SK-N-SH (cell line): ENCODE measurements around the gene TSPYL4. TPM values are rescaled to one million over a fixed set of nuclear protein-coding genes. Genes with fewer than 3 reads are reported as not detected.

Experiments used
- CTCF ChIA-PET: fragments of 300-600, 350-600 bp; formaldehyde crosslinking; extraction: SDS; loops from one replicate; lab custom pipeline; 2021; lab: Yijun Ruan, JAX
- POLR2A ChIA-PET: fragments of 350-600 bp; sonication (Branson Sonifier 250); formaldehyde crosslinking; extraction: SDS; loops from one replicate; lab custom pipeline; 2020; ENCODE audit warnings: antibody characterized with exemption, inconsistent platforms; lab: Yijun Ruan, JAX
- DNase-seq: peaks from one replicate; pipeline ENCODE4 v3.0.0; 2012
- H2AFZ ChIP-seq: fragments of 200-600 bp; sonication (generic); 2 replicates; pipeline ENCODE4 v1.8.1; 2016; ENCODE audit warnings: antibody characterized with exemption, mild to moderate bottlenecking, low read depth
- H3F3A ChIP-seq: fragments of 200-600 bp; sonication (generic); replicated peaks from 2 replicates; pipeline ENCODE3; 2016; ENCODE audit warnings: antibody characterized with exemption, mild to moderate bottlenecking; ENCODE audit not compliant: insufficient read depth
- H3K27ac ChIP-seq, 2 experiments: fragments of 200-500 bp in 1 of 2; fragments of 200-600 bp in 1 of 2; sonication (Bioruptor generic) in 1 of 2; sonication (generic), shearing (Covaris generic) in 1 of 2; 2 replicates each; pipeline versions ENCODE4 v1.5.1 to v1.6.1; 2014 to 2016; ENCODE audit warnings: low read depth in 2 of 2, inconsistent platforms in 1 of 2, low read length in 1 of 2, mild to moderate bottlenecking in 1 of 2, mixed read lengths in 1 of 2
- H3K27me3 ChIP-seq: fragments of 200-600 bp; sonication (generic), shearing (Covaris generic); 2 replicates; pipeline ENCODE4 v1.6.1; 2016; ENCODE audit warnings: mixed run types; ENCODE audit not compliant: insufficient read depth
- H3K36me3 ChIP-seq, 2 experiments: fragments of 200-500 bp in 1 of 2; fragments of 200-600 bp in 1 of 2; sonication (Bioruptor generic) in 1 of 2; sonication (generic) in 1 of 2; replicated peaks in 1 of 2; 2 replicates each; pipeline versions ENCODE3 to v1.5.1; 2014 to 2016; ENCODE audit warnings: low read length in 1 of 2, mild to moderate bottlenecking in 1 of 2; ENCODE audit not compliant: insufficient read depth in 2 of 2, control insufficient read depth in 1 of 2
- H3K4me1 ChIP-seq, 2 experiments: fragments of 200-500 bp in 1 of 2; fragments of 200-600 bp in 1 of 2; sonication (Bioruptor generic) in 1 of 2; sonication (generic), shearing (Covaris generic) in 1 of 2; 2 replicates each; pipeline versions ENCODE4 v1.5.1 to v1.6.1; 2014 to 2016; ENCODE audit warnings: low read depth in 1 of 2, low read length in 1 of 2, mixed run types in 1 of 2; ENCODE audit not compliant: insufficient read depth in 2 of 2, control insufficient read depth in 1 of 2
- H3K4me2 ChIP-seq: fragments of 200-600 bp; sonication (generic), shearing (Covaris generic); 2 replicates; pipeline ENCODE4 v1.6.1; 2017; ENCODE audit warnings: mixed run types
- H3K4me3 ChIP-seq, 2 experiments: fragments of 200-500 bp in 1 of 2; fragments of 200-600 bp in 1 of 2; sonication (Bioruptor generic) in 1 of 2; sonication (generic), shearing (Covaris generic) in 1 of 2; 2 replicates each; pipeline versions ENCODE4 v1.5.1 to v1.8.1; 2014 to 2016; ENCODE audit warnings: low read depth in 2 of 2, inconsistent platforms in 1 of 2, low read length in 1 of 2, mild to moderate bottlenecking in 1 of 2, mixed read lengths in 1 of 2, moderate library complexity in 1 of 2
- H3K79me2 ChIP-seq: fragments of 200-600 bp; sonication (generic); 2 replicates; pipeline ENCODE4 v1.8.1; 2017; ENCODE audit warnings: mild to moderate bottlenecking; ENCODE audit not compliant: insufficient read depth
- H3K9ac ChIP-seq: fragments of 200-600 bp; sonication (generic); 2 replicates; pipeline ENCODE4 v1.6.1; 2017; ENCODE audit warnings: mixed run types
- H3K9me2 ChIP-seq: fragments of 200-600 bp; sonication (generic); 2 replicates; pipeline ENCODE4 v1.6.1; 2017; ENCODE audit warnings: mixed run types
- H3K9me3 ChIP-seq: fragments of 200-600 bp; sonication (generic); 2 replicates; pipeline ENCODE4 v1.6.1; 2017; ENCODE audit warnings: mixed run types, mild to moderate bottlenecking, moderate library complexity
- H4K20me1 ChIP-seq: fragments of 200-600 bp; sonication (generic); 2 replicates; pipeline ENCODE4 v1.6.1; 2017; ENCODE audit warnings: mild to moderate bottlenecking, mixed run types; ENCODE audit not compliant: insufficient read depth
- CTCF ChIP-seq: fragments of 200-600 bp; sonication (generic); IDR thresholded peaks from 2 replicates; pipeline ENCODE4 v1.6.1; 2017; ENCODE audit warnings: antibody characterized with exemption, mild to moderate bottlenecking, moderate library complexity
- EZH2phosphoT487 ChIP-seq: fragments of 200-600 bp; sonication (generic); IDR thresholded peaks from 2 replicates; pipeline ENCODE4 v1.6.1; 2017; ENCODE audit warnings: low read depth, mixed run types, mild to moderate bottlenecking, antibody characterized with exemption, moderate library complexity, borderline replicate concordance
- FOSL2 ChIP-seq: IDR thresholded peaks from 2 replicates; pipeline ENCODE4 v1.4.0; 2012; ENCODE audit warnings: low read depth, mild to moderate bottlenecking, moderate library complexity, borderline replicate concordance
- GATA2 ChIP-seq: sonication (generic); formaldehyde crosslinking; IDR thresholded peaks from 2 replicates; pipeline ENCODE4 v1.5.0; 2020; ENCODE audit warnings: mild to moderate bottlenecking, missing genetic modification reagents
- JUND ChIP-seq: IDR thresholded peaks from 2 replicates; pipeline ENCODE4 v1.4.0; 2012
- MAX ChIP-seq: IDR thresholded peaks from 2 replicates; pipeline ENCODE4 v1.4.0; 2012; ENCODE audit warnings: low read depth
- MEF2A ChIP-seq: IDR thresholded peaks from 2 replicates; pipeline ENCODE4 v1.4.0; 2012; ENCODE audit warnings: low read depth, borderline replicate concordance
- MXI1 ChIP-seq: IDR thresholded peaks from 2 replicates; pipeline ENCODE4 v1.6.1; 2012; ENCODE audit warnings: mild to moderate bottlenecking, low read depth, low read length, improper control_type of control experiment
- PBX3 ChIP-seq: IDR thresholded peaks from 2 replicates; pipeline ENCODE4; 2012
- POLR2AphosphoS5 ChIP-seq: IDR thresholded peaks from 2 replicates; pipeline ENCODE4 v1.6.1; 2012; ENCODE audit warnings: low read depth, low read length
- REST ChIP-seq: IDR thresholded peaks from 2 replicates; pipeline ENCODE4 v1.6.1; 2012; ENCODE audit warnings: mild to moderate bottlenecking, low read depth, low read length, moderate library complexity
- TCF12 ChIP-seq: IDR thresholded peaks from 2 replicates; pipeline ENCODE4 v1.4.0; 2012
- TEAD4 ChIP-seq: IDR thresholded peaks from 2 replicates; pipeline ENCODE4 v1.4.0; 2012; ENCODE audit warnings: mild to moderate bottlenecking, borderline replicate concordance; ENCODE audit not compliant: insufficient read depth
- YY1 ChIP-seq: IDR thresholded peaks from 2 replicates; pipeline ENCODE4 v1.4.0; 2012; ENCODE audit warnings: low read depth, mild to moderate bottlenecking
- whole genome bisulfite sequencing: methylation state at CpG from one replicate; pipeline ENCODE4 v1.1.6; 2017; ENCODE audit warnings: low lambda C conversion rate; 5-methylcytosine and 5-hydroxymethylcytosine counted together
- polyA plus RNA-seq, 3 experiments: library from polyadenylated mRNA; depleted of rRNA; stranded (reverse); fragments of >200 nt; gene quantifications; 2 replicates each; pipeline ENCODE4 v1.2.3, GENCODE V29; 2012

The TSPYL4 gene
- polyA plus RNA-seq, 1 of the 3 experiments (the other 2 are of a cell fraction) = 29.1 TPM

- 83% methylated on average over 1 of the region's 1 CpG for WGBS
- H3K4me3 ChIP-seq = no peak overlapping the region
- no peaks in the 10 kb centered on the region for H3K27me3 ChIP-seq
- ChIA-PET POLR2A (no interaction called here), CTCF (interaction anchor here (0.6 to 4.5 kb wide), 5 partner anchors 11 to 413 kb away, joined by 3 to 39 read pairs (median 4); no protein-coding TSS in a partner anchor)
- H4K20me1 ChIP-seq = no peaks in the 10 kb centered on the region; the same call in 1 of the 2 replicates
- H3K79me2 ChIP-seq = peaks cover 49% of the 10 kb centered on the region
- H3K27ac ChIP-seq = no peak overlapping the region
- no peak overlapping the region for H2AFZ ChIP-seq
- no peak for TF ChIP-seq MAX
- no peak for TF ChIP-seq REST
- TF ChIP-seq TCF12 = no peak
- no peak for TF ChIP-seq MEF2A
- TF ChIP-seq TEAD4 = no peak
- no peak for TF ChIP-seq EZH2phosphoT487
- TF ChIP-seq PBX3 = no peak
- no peak for TF ChIP-seq CTCF
- no peak for TF ChIP-seq MXI1
- TF ChIP-seq FOSL2 = no peak
- TF ChIP-seq POLR2AphosphoS5 = no peak
- TF ChIP-seq JUND = no peak
- TF ChIP-seq YY1 = no peak
- TF ChIP-seq GATA2 (CRISPR knock-in tag) = no peak
- H3K36me3 ChIP-seq = peaks cover 0 to 4% of the 10 kb centered on the region in 2 experiments
- no peak overlapping the region for H3K4me2 ChIP-seq
- no peaks in the 10 kb centered on the region for H3K9me3 ChIP-seq
- DNase-seq = no peak
- H3F3A ChIP-seq = peaks cover 8% of the 10 kb centered on the region
- H3K9me2 ChIP-seq = no peaks in the 10 kb centered on the region
- H3K9ac ChIP-seq = no peak overlapping the region
- H3K4me1 ChIP-seq = peaks cover 12 to 20% of the 10 kb centered on the region in 2 experiments; a peak in 3 of 4 replicates
Measured at GRCh38 chr6:116256694-116257093, 2.8 kb upstream of the TSPYL4 start.
